Thyroid gland (tissue), 4 donors: ENCODE data around the gene SRBD1. TPM values are rescaled to one million over a fixed set of nuclear protein-coding genes. Genes with fewer than 3 reads are reported as not detected.

Experiments used
- DNase-seq, 2 donors: peaks; one replicate each; pipeline ENCODE4 v3.0.0-alpha.2; 2019
- H3K27ac ChIP-seq, 3 donors: fragments of 200-600 bp; sonication (generic); 1 replicate in 2 of 3; 2 replicates in 1 of 3; pipeline ENCODE4 v1.5.1; 2016 to 2019; ENCODE audit warnings: mild to moderate bottlenecking in 1 of 3, moderate library complexity in 1 of 3
- H3K27me3 ChIP-seq: fragments of 200-600 bp; sonication (generic); one replicate; pipeline ENCODE4 v1.5.1; 2019
- H3K36me3 ChIP-seq, 2 donors: fragments of 200-600 bp; sonication (generic); one replicate each; pipeline ENCODE4 v1.5.1; 2016 to 2019
- H3K4me1 ChIP-seq, 2 donors: fragments of 200-600 bp; sonication (generic); one replicate each; pipeline ENCODE4 v1.5.1; 2017 to 2019
- H3K4me3 ChIP-seq, 3 donors: fragments of 200-600 bp; sonication (generic); replicated peaks in 1 of 3; 1 replicate in 2 of 3; 2 replicates in 1 of 3; pipeline ENCODE4 v1.5.1; 2016; ENCODE audit warnings: mild to moderate bottlenecking in 1 of 3
- H3K9me3 ChIP-seq: fragments of 200-600 bp; sonication (generic); one replicate; pipeline ENCODE4 v1.5.1; 2017
- CTCF ChIP-seq, 6 experiments: fragments of 200-600 bp in 3 of 6; fragments of 450-650 bp in 3 of 6; sonication (generic) in 3 of 6; IDR thresholded peaks; one replicate each; pipeline ENCODE4 v1.5.1; 2016 to 2019; ENCODE audit warnings: antibody characterized with exemption in 6 of 6, mild to moderate bottlenecking in 2 of 6, inconsistent platforms in 1 of 6, moderate library complexity in 1 of 6
- POLR2A ChIP-seq, 2 donors: fragments of 450-650 bp; IDR thresholded peaks; one replicate each; pipeline ENCODE4 v1.6.1; 2017; ENCODE audit warnings: antibody characterized with exemption in 2 of 2, mild to moderate bottlenecking in 2 of 2, moderate library complexity in 1 of 2
- WGBS, 2 donors: methylation state at CpG; one replicate each; pipeline ENCODE4 v1.1.5; 2017; 5-methylcytosine and 5-hydroxymethylcytosine counted together
- intact Hi-C: fragments of 100-400 bp; cut with DNase I; formaldehyde crosslinking; loops from one replicate; pipeline ENCODE4 v1.15.1; 2023
- total RNA-seq, 4 donors: library from RNA; depleted of rRNA; stranded (reverse); fragments of >200 nt; gene quantifications; one replicate each; pipeline ENCODE4 v1.2.3, GENCODE V29; 2016

SRBD1 gene
- total RNA-seq, 4 donors from 2014 or later = 23.1 to 33.3 (median 27.2) TPM

- Histone ChIP-seq H3K27ac (no peak overlapping the region), H3K4me3 (no peak overlapping the region), H3K9me3 (no peaks in the 10 kb centered on the region), H3K27me3 (no peaks in the 10 kb centered on the region), H3K4me1 (no peaks in the 10 kb centered on the region), H3K36me3 (no peaks in the 10 kb centered on the region)
- TF ChIP-seq CTCF (IDR thresholded peaks at IDR 0.05) = no peak
- no peak for TF ChIP-seq POLR2A (IDR thresholded peaks at IDR 0.05)
- intact Hi-C loops = no loop called here
- DNase-seq = no peak
- 96 to 100% methylated on average over 1 of the region's 1 CpG for WGBS, 2 donors
These were observed 56.3 kb downstream of the SRBD1 start for GRCh38 chr2:45554742-45555140.

- TF ChIP-seq CTCF (IDR thresholded peaks at IDR 0.05) (no peak), POLR2A (IDR thresholded peaks at IDR 0.05) (no peak)
- Histone ChIP-seq H3K27ac (no peak overlapping the region), H3K9me3 (no peaks in the 10 kb centered on the region), H3K4me1 (no peaks in the 10 kb centered on the region), H3K36me3 (no peaks in the 10 kb centered on the region), H3K4me3 (no peak overlapping the region), H3K27me3 (no peaks in the 10 kb centered on the region)
- 68 to 73% methylated on average over 2 of the region's 2 CpGs for WGBS, 2 donors
- intact Hi-C loops = no loop called here
- DNase-seq = no peak
These were observed 56.9 kb downstream of the SRBD1 start for GRCh38 chr2:45554073-45554741.

GRCh38 chr2:45551862-45552261 is 59.2 kb downstream of the SRBD1 start:
- H3K9me3 ChIP-seq = no peaks in the 10 kb centered on the region
- H3K27me3 ChIP-seq = no peaks in the 10 kb centered on the region
- no peaks in the 10 kb centered on the region for H3K4me1 ChIP-seq
- H3K27ac ChIP-seq = no peak overlapping the region
- no peak for TF ChIP-seq POLR2A (IDR thresholded peaks at IDR 0.05)
- no peak for TF ChIP-seq CTCF (IDR thresholded peaks at IDR 0.05)
- WGBS, 2 donors = 95% methylated on average over 5 of the region's 5 CpGs
- peaks cover 0 to 6% of the 10 kb centered on the region in 2 donors for H3K36me3 ChIP-seq
- H3K4me3 ChIP-seq = no peak overlapping the region
- intact Hi-C loops = no loop called here
- no peak for DNase-seq

- DNase-seq = no peak
- TF ChIP-seq POLR2A (IDR thresholded peaks at IDR 0.05) (no peak), CTCF (IDR thresholded peaks at IDR 0.05) (no peak)
- Histone ChIP-seq H3K9me3 (no peaks in the 10 kb centered on the region), H3K27me3 (no peaks in the 10 kb centered on the region), H3K27ac (no peak overlapping the region), H3K36me3 (peaks cover 26 to 28% of the 10 kb centered on the region in 2 donors), H3K4me3 (no peak overlapping the region), H3K4me1 (no peaks in the 10 kb centered on the region)
- intact Hi-C loops = no loop called here
These were observed 65.1 kb downstream of the SRBD1 start for GRCh38 chr2:45545943-45546342.

GRCh38 chr2:45543257-45543656 is 67.8 kb downstream of the SRBD1 start:
- Histone ChIP-seq H3K4me1 (no peaks in the 10 kb centered on the region), H3K36me3 (peaks cover 27 to 30% of the 10 kb centered on the region in 2 donors), H3K4me3 (no peak overlapping the region), H3K27me3 (no peaks in the 10 kb centered on the region), H3K9me3 (no peaks in the 10 kb centered on the region), H3K27ac (no peak overlapping the region)
- TF ChIP-seq CTCF (IDR thresholded peaks at IDR 0.05) (no peak), POLR2A (IDR thresholded peaks at IDR 0.05) (no peak)
- no peak for DNase-seq
- intact Hi-C loops = no loop called here
- WGBS, 2 donors = 94 to 96% methylated on average over 1 of the region's 1 CpG
